Stimulated activated naive CD8-positive, alpha-beta T cell treated with anti-CD3 and anti-CD28 coated beads, Interleukin-15, Interleukin-2, amounts not matched to agents 100 ng/mL and 50 ng/mL, for 24 hours (primary cell): ENCODE results near the gene DNAAF1.
"Not testable (repeated sequence)": the region's sequence is repeated elsewhere in the genome, so short reads cannot be mapped to it uniquely, and the experiment has no call there.

Experiments
- H3K27ac Mint-ChIP-seq: one replicate; pipeline ENCODE4 v1.8.0; 2021; ENCODE audit warnings: mild to moderate bottlenecking, mixed read lengths
- H3K27me3 Mint-ChIP-seq: one replicate; pipeline ENCODE4 v1.8.0; 2021; ENCODE audit warnings: mixed read lengths
- H3K36me3 Mint-ChIP-seq: one replicate; pipeline ENCODE4 v1.8.0; 2021; ENCODE audit warnings: low read depth, mixed read lengths
- H3K4me1 Mint-ChIP-seq: one replicate; pipeline ENCODE4 v1.8.0; 2021; ENCODE audit warnings: low read depth, mixed read lengths
- H3K4me3 Mint-ChIP-seq: one replicate; pipeline ENCODE4 v1.8.0; 2021; ENCODE audit warnings: mild to moderate bottlenecking, mixed read lengths
- H3K9me3 Mint-ChIP-seq: one replicate; pipeline ENCODE4 v1.8.0; 2021; ENCODE audit warnings: mixed read lengths

DNAAF1 gene

DNA sequence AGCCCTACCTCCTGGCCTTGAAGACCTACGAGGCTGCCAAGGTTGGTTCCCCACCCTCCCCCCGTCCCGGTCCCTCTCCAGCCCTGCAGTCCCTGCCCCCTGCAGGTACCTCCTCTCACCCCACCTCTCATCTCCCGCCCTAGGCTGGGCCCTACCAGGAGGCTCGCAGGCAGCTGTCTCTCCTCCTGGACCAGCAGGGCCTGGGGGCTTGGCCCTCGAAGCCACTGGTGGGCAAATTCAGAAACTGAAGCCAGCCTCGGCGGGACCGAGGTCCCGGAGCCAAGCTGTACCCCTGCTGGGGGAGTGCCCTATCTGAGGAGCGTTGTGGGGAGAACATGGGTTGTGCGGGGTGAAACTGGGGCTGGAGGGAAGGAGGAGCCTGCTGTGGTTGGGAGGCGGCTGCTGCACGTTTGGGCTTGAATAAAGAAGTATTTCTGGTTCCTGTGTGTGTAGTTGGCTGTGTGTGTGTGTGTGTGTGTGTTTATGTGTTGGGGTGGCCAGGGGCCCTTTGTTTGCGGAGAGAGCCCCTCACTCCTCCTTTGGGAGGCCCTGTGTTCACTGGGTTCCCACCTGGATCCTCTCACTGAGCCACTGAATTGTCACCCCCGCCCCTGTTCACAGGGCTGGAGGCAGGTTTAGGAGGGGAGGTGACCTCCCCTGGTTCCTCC, 51.8 kb downstream of the DNAAF1 start:
- H3K27ac Mint-ChIP-seq: no peak overlapping the region
- H3K4me1 Mint-ChIP-seq: peaks cover 18% of the 10 kb centered on the region
- no peaks in the 10 kb centered on the region for H3K9me3 Mint-ChIP-seq
- H3K36me3 Mint-ChIP-seq: no peaks in the 10 kb centered on the region
- H3K4me3 Mint-ChIP-seq: no peak overlapping the region
- no peaks in the 10 kb centered on the region for H3K27me3 Mint-ChIP-seq

DNA sequence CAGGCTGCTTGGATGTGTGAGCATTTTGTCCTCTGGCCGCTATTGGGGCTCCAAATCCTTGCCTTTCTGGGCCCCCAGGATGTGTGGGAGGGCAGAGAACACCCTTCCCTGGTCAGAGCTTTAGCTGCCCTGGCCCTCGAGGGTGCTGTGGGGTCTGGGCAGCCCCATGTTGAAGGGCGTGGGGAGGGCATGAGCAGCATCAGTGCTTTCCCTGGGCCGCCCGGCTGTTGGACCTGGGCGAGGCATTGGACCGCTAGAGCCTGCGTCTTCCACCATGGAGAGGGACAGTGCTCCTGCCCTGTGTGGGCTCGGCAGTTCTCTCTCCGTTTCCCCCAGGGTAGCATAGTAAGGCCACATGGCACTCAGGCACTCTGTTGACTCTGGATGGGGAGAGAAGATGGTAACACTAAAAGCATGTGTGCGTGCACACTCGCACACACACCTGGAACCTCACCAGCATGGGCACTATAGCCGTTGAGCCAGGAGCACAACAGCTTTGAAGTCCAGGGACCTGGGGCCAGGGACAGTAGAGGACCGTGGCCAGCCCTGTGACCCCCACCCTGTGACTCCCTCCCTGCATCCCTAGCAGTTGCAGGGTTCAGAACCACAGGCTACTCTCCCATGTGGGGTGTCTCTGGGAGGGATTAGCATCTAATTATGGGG, 52.5 kb downstream of the DNAAF1 start:
- Mint-ChIP-seq H3K4me1 (peaks cover 18% of the 10 kb centered on the region), H3K27me3 (no peaks in the 10 kb centered on the region), H3K36me3 (no peaks in the 10 kb centered on the region), H3K9me3 (no peaks in the 10 kb centered on the region), H3K4me3 (no peak overlapping the region), H3K27ac (no peak overlapping the region)

DNA sequence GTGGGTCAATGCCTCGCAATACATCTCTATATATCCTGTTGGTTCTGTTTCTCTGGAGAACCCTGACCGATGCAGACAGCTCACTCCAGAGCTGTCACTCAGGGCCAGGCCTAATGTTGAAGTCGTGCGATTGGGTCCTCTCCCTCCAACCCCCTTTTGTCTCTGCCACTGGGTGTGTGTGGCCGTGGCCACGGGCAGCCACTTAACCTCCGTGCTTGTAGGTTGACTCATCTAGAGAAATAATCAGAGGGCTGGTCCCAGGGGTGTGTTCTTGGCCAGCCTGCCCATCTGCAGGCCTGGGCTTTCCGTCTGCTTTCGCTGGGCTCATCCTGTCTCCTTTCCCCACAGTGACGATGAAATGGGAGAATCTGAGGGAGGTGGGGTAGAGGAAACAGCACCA, 53.3 kb downstream of the DNAAF1 start:
- Mint-ChIP-seq H3K9me3 (no peaks in the 10 kb centered on the region), H3K27ac (no peak overlapping the region), H3K4me1 (peaks cover 14% of the 10 kb centered on the region), H3K4me3 (no peak overlapping the region), H3K36me3 (no peaks in the 10 kb centered on the region), H3K27me3 (no peaks in the 10 kb centered on the region)

DNA sequence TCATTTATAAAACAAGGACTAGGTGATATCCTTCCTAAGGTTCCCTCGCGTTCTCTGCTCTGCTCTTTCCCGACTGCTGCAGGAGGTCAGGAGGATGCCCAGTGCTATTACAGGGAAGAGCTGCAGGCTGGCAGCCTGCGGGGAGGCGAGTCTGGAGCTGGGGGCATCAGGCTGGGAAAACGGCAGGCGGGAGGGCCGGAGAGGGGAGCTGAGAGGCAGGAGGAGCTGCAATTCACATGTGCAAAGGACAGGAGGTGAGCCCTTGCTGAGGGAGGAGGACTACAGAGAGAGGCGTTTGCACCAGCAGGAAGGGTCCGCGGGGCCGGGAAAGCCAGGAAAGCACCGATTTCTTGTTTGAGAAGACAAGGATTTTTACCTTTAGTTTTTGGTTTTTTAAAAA, 54.0 kb downstream of the DNAAF1 start:
- H3K9me3 Mint-ChIP-seq: no peaks in the 10 kb centered on the region
- H3K4me1 Mint-ChIP-seq: peaks cover 7% of the 10 kb centered on the region
- H3K27ac Mint-ChIP-seq: no peak overlapping the region
- H3K4me3 Mint-ChIP-seq: no peak overlapping the region
- H3K27me3 Mint-ChIP-seq: no peaks in the 10 kb centered on the region
- H3K36me3 Mint-ChIP-seq: no peaks in the 10 kb centered on the region

DNA sequence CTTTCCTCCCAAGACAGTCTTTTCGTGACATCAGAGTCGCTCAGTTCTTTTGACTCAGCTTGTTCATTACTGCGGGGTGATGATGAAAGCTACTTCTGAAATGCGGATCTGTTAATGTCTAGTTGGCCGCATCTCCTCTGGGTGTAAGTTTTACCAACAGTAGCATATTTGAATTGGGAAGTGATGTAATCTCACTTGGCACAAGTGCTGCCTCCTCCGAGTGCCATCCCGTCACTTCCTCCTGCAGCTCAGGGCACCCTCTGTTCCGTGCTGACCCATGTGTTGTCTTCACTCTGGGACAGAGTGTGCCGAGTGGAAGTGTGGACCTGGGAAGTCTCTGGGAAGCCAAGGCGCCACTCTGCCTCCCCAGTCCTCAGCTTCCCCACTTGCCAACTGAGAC, 54.8 kb downstream of the DNAAF1 start:
- Mint-ChIP-seq H3K4me1 (no peaks in the 10 kb centered on the region), H3K27ac (no peak overlapping the region), H3K36me3 (no peaks in the 10 kb centered on the region), H3K27me3 (no peaks in the 10 kb centered on the region), H3K4me3 (no peak overlapping the region), H3K9me3 (no peaks in the 10 kb centered on the region)

DNA sequence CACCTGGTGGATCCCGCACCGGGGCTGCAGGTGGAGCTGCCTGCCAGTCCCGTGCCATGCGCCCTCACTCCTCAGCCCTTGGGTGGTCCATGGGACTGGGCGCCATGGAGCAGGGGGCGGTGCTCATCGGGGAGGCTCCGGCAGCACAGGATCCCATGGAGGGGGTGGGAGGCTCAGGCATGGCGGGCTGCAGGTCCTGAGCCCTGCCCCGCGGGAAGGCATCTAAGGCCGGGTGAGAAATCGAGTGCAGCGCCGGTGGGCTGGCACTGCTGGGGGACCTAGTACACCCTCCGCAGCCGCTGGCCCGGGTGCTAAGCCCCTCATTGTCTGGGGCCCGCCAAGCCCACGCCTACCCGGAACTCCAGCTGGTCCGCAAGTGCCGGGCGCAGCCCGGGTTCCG, 59.4 kb downstream of the DNAAF1 start:
- H3K36me3 Mint-ChIP-seq, H3K27me3 Mint-ChIP-seq, H3K9me3 Mint-ChIP-seq, H3K27ac Mint-ChIP-seq, H3K4me3 Mint-ChIP-seq, H3K4me1 Mint-ChIP-seq: not testable (repeated sequence)

DNA sequence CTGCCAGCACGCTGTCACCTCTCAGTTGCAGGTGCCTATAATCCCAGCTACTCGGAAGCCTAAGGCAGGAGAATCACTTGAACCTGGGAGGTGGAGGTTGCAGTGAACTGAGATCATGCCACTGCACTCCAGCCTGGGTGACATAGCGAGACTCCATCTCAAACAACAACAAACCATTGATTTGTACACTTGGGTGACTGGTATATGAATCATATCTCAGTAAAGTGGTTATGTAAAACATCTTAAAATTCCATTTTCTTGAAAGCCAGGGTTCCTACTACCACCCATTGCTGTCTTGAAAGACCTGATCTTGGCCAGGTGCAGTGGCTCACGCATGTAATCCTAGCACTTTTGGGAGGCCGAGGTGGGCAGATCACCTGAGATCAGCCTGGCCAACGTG, 60.0 kb downstream of the DNAAF1 start:
- not testable (repeated sequence) for H3K27me3 Mint-ChIP-seq, H3K36me3 Mint-ChIP-seq, H3K9me3 Mint-ChIP-seq, H3K4me1 Mint-ChIP-seq, H3K27ac Mint-ChIP-seq, H3K4me3 Mint-ChIP-seq

DNA sequence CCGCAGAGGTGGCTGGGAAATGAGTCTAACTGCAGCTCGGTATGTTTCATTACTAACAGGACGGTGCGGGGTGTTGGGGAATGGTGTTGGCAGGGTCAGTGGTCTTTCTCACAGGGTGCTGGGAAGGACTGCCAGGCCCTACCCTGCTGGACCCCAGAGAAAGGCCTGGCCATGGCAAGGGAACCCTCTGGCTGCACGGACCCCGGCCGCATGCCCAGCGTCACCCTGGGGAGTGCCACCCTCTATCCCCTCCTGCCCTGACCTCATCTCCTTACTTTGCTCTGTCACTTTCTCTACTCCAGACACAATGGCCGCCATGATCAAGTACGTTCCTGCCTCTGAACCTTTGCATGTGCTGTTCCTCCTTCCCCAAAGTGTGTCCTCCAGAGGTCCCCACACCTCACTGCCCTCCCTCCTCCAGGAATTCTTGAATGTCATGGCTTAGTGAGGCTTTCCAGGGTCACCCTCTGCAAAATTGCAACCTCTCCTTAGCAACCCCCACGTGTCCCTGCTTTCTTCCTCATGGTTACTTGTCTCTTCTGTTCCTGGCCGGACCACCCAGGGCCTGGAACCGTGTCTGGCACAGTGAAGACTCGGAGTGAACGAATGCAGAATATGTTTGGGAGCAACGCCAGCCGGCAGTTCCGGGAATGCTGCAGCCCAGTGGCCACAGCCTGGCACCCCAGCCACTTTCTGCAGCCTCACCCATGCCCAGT, 61.0 kb downstream of the DNAAF1 start:
- Mint-ChIP-seq H3K27ac (no peak overlapping the region), H3K9me3 (no peaks in the 10 kb centered on the region), H3K36me3 (no peaks in the 10 kb centered on the region), H3K4me3 (no peak overlapping the region), H3K27me3 (no peaks in the 10 kb centered on the region), H3K4me1 (no peaks in the 10 kb centered on the region)

DNA sequence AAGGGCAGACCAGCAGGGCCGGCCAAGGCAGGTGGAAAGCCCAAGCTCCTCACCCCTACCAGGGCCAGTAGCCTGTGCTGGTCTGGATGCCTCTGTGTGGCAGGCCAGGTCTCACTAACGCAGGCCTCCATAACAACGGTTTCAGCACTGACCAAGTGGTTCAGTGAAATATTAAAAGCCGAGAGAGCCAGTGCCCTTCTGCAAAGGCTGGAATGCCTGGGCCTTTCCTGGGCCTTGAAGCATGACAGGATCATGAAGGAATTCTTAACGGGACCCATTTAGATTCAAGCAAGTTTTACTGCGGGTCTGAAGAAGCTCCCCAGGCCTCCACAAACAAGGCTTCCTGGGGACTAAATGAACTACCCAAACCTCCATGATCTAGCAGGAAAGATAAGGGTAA, 62.1 kb downstream of the DNAAF1 start:
- Mint-ChIP-seq H3K9me3 (no peaks in the 10 kb centered on the region), H3K36me3 (no peaks in the 10 kb centered on the region), H3K27ac (no peak overlapping the region)

DNA sequence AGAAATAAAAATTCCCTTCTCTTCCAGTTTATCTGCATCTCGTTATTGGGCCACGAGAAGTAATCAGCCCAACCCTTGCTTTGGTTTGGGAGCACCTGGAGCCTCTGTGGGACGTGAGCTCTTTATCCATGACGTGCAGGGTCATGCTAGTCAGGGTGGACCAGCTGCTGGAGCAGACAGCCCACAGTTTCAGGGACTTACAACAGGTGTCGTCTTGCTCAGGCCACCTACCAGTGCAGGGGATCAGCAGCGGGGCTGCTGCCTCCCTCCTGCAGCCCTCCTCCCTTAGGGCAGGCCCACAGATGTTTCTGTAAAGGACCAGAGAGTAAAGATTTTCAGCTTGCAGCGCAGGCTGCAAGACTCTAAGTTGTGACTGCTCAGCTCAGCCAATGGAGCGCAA, 62.8 kb downstream of the DNAAF1 start:
- no peak overlapping the region for H3K4me3 Mint-ChIP-seq
- H3K4me1 Mint-ChIP-seq: no peaks in the 10 kb centered on the region
- no peak overlapping the region for H3K27ac Mint-ChIP-seq
- H3K36me3 Mint-ChIP-seq: no peaks in the 10 kb centered on the region
- no peaks in the 10 kb centered on the region for H3K27me3 Mint-ChIP-seq
- no peaks in the 10 kb centered on the region for H3K9me3 Mint-ChIP-seq

More for the DNA sequence above, 62.1 kb downstream of the DNAAF1 start:
- Mint-ChIP-seq H3K27me3 (no peaks in the 10 kb centered on the region), H3K4me3 (no peak overlapping the region), H3K4me1 (no peaks in the 10 kb centered on the region)

DNA sequence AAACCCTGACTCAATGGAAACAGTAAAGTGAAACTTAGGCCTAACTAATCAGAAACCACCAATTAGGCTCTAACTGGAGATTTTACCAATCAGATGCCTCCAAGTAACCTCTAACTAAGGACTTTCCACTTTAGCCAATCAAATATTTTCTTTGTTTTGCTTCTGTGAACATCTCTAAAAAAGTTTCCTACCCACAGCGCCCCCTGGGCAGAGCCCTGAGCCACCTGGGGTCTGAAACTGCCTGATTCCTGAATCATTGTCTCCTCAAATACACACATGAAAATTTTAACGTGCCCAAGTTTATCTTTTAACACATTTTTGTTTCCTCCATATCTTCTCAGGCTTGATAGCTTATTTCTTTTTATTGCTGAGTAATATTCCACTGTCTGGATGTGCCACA, 64.9 kb downstream of the DNAAF1 start:
- Mint-ChIP-seq H3K4me3 (no peak overlapping the region), H3K27me3 (no peaks in the 10 kb centered on the region), H3K36me3 (no peaks in the 10 kb centered on the region), H3K27ac (no peak overlapping the region), H3K9me3 (no peaks in the 10 kb centered on the region), H3K4me1 (no peaks in the 10 kb centered on the region)

DNA sequence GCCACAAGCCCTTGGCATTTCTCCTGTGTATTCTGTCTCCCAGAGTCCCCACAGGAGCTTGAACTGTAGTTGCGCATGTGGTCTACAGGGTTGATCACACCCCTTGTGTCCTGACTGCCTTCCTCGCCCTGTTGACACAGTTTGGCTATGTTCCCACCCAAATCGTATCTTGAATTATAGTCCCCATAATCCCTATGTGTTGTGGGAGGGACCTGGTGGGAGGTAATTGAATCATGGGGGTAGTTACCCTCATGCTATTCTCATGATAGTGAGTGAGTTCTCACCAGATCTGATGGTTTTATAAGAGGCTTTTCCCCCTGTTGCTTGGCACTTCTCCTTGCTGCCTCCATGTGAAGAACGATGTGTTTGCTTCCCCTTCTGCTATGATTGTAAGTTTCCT, 67.0 kb downstream of the DNAAF1 start:
- no peaks in the 10 kb centered on the region for H3K4me1 Mint-ChIP-seq
- no peaks in the 10 kb centered on the region for H3K9me3 Mint-ChIP-seq
- no peak overlapping the region for H3K4me3 Mint-ChIP-seq
- no peak overlapping the region for H3K27ac Mint-ChIP-seq
- H3K36me3 Mint-ChIP-seq: no peaks in the 10 kb centered on the region
- no peaks in the 10 kb centered on the region for H3K27me3 Mint-ChIP-seq

DNA sequence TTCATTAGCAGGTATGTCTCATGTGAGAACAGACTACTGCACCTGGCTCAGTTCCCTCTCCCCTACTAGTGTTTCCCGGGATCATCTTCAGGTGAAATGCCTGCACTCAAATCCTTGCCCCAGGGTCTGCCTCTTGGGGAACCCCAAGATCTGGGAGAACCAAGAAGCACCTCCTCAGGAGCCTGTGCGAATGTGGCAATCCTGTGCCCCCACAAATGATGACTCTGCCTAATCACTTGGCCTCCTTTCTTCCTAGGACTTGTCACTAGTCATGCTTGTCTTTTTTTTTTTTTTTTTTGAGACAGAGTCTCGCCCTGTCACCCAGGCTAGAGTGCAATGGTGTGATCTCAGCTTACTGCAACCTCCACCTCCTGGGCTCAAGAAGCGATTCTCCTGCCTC, 67.5 kb downstream of the DNAAF1 start:
- Mint-ChIP-seq H3K9me3 (no peaks in the 10 kb centered on the region), H3K4me3 (no peak overlapping the region), H3K27me3 (no peaks in the 10 kb centered on the region), H3K27ac (no peak overlapping the region), H3K36me3 (no peaks in the 10 kb centered on the region), H3K4me1 (no peaks in the 10 kb centered on the region)

DNA sequence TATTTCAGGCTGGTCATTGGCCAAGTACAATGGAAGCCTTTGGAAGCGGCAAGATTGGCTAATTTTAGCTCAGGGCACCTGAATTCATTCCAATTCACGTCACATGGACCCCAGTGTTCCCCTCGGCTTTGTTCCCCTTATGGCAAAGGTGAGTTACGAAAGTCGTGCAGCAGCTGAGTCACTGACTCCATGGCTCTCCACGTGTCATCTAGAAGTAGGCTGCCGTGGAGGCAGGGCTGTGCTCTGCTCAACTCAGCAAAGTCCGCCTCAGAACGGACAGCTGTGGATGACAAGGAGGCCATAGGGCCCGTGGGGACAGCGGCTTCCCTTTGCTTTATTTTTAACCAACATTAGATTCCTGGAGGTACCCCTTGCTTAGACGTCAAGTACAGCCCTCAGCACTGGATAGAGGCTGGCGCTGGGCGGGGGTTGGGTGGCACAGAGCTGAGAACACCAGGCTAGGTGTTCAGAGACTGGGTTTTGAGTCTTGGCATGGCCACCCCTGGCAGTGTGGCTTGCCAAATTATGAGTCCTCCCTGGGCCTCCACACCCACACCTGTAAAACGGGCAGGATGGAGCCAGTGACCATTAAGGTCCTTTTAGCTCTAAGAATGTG, 69.5 kb downstream of the DNAAF1 start:
- Mint-ChIP-seq H3K36me3 (no peaks in the 10 kb centered on the region), H3K9me3 (no peaks in the 10 kb centered on the region), H3K4me3 (no peak overlapping the region), H3K27ac (no peak overlapping the region), H3K4me1 (no peaks in the 10 kb centered on the region), H3K27me3 (no peaks in the 10 kb centered on the region)

DNA sequence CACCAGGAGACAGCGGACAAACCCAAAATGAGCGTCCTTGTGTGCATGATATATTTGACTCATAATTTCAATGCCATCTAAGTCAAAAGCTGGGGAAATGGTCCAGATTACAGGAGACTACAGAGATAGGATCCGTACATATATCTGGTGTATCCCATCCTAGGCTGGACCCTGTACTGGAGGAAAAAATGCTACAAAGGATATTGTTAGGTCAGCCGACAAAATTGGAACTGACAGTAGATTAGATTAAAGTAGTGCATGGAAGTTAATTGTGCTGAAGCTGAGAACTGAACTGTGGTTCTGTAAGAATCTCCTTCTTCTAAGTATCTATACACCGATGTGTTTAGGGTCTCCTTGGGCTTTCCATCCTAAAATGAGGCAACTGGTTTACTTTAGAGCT, 70.4 kb downstream of the DNAAF1 start:
- no peaks in the 10 kb centered on the region for H3K36me3 Mint-ChIP-seq
- no peaks in the 10 kb centered on the region for H3K27me3 Mint-ChIP-seq
- no peaks in the 10 kb centered on the region for H3K4me1 Mint-ChIP-seq
- H3K9me3 Mint-ChIP-seq: no peaks in the 10 kb centered on the region
- no peak overlapping the region for H3K27ac Mint-ChIP-seq
- H3K4me3 Mint-ChIP-seq: no peak overlapping the region
